Lower leg skin (tissue), 4 donors: ENCODE data around the gene ASB13. TPM values are rescaled to one million over a fixed set of nuclear protein-coding genes. Genes with fewer than 3 reads are reported as not detected.

Experiments
- DNase-seq, 2 donors: peaks; one replicate each; pipeline ENCODE4 v3.0.0-alpha.2; 2019; ENCODE audit warnings: low spot score in 2 of 2
- H3K4me3 ChIP-seq: fragments of 200-600 bp; sonication (generic); 2 replicates; pipeline ENCODE4 v1.5.1; 2017; ENCODE audit warnings: mild to moderate bottlenecking, low read depth; ENCODE audit not compliant: poor library complexity, severe bottlenecking
- POLR2A ChIP-seq, 2 donors: fragments of 450-650 bp; IDR thresholded peaks; one replicate each; pipeline ENCODE4 v1.6.1; 2016 to 2017; ENCODE audit warnings: antibody characterized with exemption in 2 of 2, mild to moderate bottlenecking in 1 of 2, moderate library complexity in 1 of 2
- WGBS, 2 donors: methylation state at CpG; one replicate each; pipeline ENCODE4 v1.1.5; 2018; 5-methylcytosine and 5-hydroxymethylcytosine counted together
- intact Hi-C: fragments of 100-400 bp; cut with DNase I; formaldehyde crosslinking; loops from one replicate; pipeline ENCODE4 v1.15.0; 2023; ENCODE audit warnings: low total_unique reads
- total RNA-seq, 4 donors: library from RNA; depleted of rRNA; stranded (reverse); fragments of >200 nt; gene quantifications; one replicate each; pipeline ENCODE4 v1.1.0, GENCODE V29; 2016
- TF ChIP-seq, protein P1 (sequence below), 3 donors: fragments of 450-650 bp; IDR thresholded peaks; one replicate each; pipeline ENCODE4 v1.5.1; 2016; ENCODE audit warnings: antibody characterized with exemption in 3 of 3, mild to moderate bottlenecking in 3 of 3, moderate library complexity in 2 of 3

ASB13 gene
- total RNA-seq, 4 donors from 2014 or later: 9.9 to 28.5 (median 18.4) TPM

- no peak for TF ChIP-seq POLR2A (IDR thresholded peaks at IDR 0.05)
- TF ChIP-seq, protein P1, sequence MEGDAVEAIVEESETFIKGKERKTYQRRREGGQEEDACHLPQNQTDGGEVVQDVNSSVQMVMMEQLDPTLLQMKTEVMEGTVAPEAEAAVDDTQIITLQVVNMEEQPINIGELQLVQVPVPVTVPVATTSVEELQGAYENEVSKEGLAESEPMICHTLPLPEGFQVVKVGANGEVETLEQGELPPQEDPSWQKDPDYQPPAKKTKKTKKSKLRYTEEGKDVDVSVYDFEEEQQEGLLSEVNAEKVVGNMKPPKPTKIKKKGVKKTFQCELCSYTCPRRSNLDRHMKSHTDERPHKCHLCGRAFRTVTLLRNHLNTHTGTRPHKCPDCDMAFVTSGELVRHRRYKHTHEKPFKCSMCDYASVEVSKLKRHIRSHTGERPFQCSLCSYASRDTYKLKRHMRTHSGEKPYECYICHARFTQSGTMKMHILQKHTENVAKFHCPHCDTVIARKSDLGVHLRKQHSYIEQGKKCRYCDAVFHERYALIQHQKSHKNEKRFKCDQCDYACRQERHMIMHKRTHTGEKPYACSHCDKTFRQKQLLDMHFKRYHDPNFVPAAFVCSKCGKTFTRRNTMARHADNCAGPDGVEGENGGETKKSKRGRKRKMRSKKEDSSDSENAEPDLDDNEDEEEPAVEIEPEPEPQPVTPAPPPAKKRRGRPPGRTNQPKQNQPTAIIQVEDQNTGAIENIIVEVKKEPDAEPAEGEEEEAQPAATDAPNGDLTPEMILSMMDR (IDR thresholded peaks at IDR 0.05): no peak
- WGBS, 2 donors: 87 to 91% methylated on average over 9 of the region's 9 CpGs
- peak in 1 of 2 donors; percentile 42 for DNase-seq
- H3K4me3 ChIP-seq: no peak overlapping the region
- intact Hi-C loops: no loop called here
Measured at GRCh38 chr10:5662708-5663579, 3.5 kb downstream of the ASB13 start.

DNA sequence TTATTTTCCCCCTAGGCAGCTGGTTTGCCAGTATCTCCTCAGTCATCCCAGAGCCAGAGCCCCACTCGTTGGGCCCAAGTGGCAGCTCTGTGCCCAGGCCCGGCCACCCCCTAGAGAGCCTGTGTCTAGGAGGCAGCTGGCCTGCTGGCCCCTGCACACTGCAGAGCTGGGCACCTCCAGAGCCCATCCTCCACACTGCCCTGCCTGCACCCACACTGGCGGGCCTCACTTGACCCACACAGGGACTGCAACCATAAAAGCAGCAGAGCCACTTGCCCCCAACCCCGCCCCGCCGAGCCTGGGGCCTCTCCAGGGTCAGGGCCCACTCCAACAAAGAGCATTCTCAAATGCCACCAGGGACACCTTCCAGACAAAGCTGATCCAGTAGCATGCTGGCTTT, 5.4 kb downstream of the ASB13 start:
- 84 to 91% methylated on average over 6 of the region's 6 CpGs for WGBS, 2 donors
- DNase-seq: peak in 1 of 2 donors; percentile 80
- no peak overlapping the region for H3K4me3 ChIP-seq
- TF ChIP-seq POLR2A (IDR thresholded peaks at IDR 0.05): no peak
- TF ChIP-seq, protein P1 (IDR thresholded peaks at IDR 0.05): no peak
- intact Hi-C loops: no loop called here

DNA sequence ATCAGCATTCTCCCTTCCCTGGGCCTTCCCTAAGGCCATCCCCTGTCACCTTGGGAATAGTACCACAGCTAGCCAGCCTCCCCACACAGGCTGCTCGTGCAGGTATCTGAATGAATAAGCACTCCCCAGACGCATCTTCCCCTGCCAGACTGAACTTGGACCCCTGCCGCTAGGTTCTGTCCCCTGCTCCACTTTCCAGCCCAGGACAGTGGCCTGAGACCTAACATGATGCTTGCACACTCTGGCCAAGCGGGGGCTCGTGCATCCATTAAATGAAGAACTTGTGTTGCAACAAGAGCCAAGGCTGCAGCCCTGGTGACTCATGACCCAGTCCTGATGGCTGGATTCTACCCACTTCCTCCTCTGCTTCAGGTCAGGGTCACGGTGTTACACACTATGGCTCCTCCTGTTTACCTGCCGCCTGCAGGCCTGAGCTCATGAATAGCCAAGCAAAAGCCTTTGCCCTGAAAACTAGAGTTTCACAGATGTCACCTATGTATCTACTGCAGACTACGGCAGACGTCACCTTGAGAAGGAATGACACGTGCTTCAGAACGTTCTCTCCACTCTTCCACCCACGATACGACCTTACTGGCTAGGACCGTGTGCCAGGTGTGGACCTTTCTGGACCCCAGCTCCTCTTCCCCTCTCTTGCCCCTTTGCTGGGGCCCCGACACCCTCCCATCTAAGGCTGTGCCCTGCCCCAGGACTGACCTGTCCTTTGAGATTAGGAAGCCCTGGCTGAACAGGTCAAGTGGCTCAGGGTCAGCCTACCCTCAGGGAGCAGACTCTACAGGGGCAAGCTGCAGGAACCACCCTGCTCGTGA, 6.5 kb downstream of the ASB13 start:
- peak; percentile 55 to 84 for DNase-seq
- no peak overlapping the region for H3K4me3 ChIP-seq
- 61 to 75% methylated on average over 16 of the region's 16 CpGs for WGBS, 2 donors
- intact Hi-C loops: loop anchor here (10.0 kb wide), 1 partner anchor 815 kb away; no protein-coding TSS in a partner anchor
- TF ChIP-seq, protein P1 (IDR thresholded peaks at IDR 0.05): peak in 1 of 3 donors; percentile 21
- no peak for TF ChIP-seq POLR2A (IDR thresholded peaks at IDR 0.05)

GRCh38 chr10:5658871-5659618, 7.3 kb downstream of the ASB13 start:
- 90 to 94% methylated on average over 20 of the region's 20 CpGs for WGBS, 2 donors
- TF ChIP-seq, protein P1 (IDR thresholded peaks at IDR 0.05): no peak
- TF ChIP-seq POLR2A (IDR thresholded peaks at IDR 0.05): no peak
- H3K4me3 ChIP-seq: no peak overlapping the region
- intact Hi-C loops: loop anchor here (10.0 kb wide), 1 partner anchor 814 kb away; no protein-coding TSS in a partner anchor
- peak in 1 of 2 donors; percentile 80 for DNase-seq
